ENCODE results near the gene AGTRAP.

DNA sequence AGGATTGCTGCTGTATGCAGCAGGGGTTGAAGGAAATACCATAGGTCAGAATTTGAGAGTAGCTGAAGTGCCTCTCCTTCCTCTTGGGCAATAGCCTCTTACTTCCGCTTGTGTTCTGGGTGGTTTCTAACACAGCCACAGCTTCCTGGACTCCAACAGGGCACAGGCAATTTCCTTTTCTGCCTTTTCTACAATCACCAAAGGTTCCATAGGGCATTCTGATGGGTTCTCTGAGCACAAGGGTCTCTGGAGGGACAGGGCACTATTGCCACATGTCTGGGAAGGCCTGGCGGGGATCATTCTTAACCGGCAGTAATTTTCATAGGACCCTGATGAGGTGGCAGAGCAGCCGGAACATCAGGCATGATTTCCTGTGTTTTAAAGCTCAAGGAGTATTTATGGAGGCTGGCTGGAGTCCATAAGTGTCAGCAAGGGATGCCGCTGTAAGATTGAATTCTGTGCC lies 5.5 kb upstream of the AGTRAP start:
- TF ChIP-seq CTCF (IDR thresholded peaks at IDR 0.05; ENCODE audit: low read depth, low read length), result no peak
- TF ChIP-seq EZH2phosphoT487 (IDR thresholded peaks at IDR 0.05; ENCODE audit: low read depth), result no peak

All from OCI-LY3 (cell line).